Stimulated activated CD4-positive, alpha-beta T cell treated with anti-CD3 and anti-CD28 coated beads, Interleukin-2, amount 100 ng/mL, for 48 hours (primary cell): ENCODE results near the gene C22orf39.

ENCODE experiments used
- DNase-seq, 2 donors: peaks; one replicate each; pipeline ENCODE4 v3.0.0-alpha.2; 2020

C22orf39 gene

GRCh38 chr22:19476023-19476422, 28.5 kb upstream of the C22orf39 start:
- DNase-seq = no peak

- DNase-seq = no peak
Observed at GRCh38 chr22:19473578-19473977, 26.1 kb upstream of the C22orf39 start.

GRCh38 chr22:19472233-19472632, 24.7 kb upstream of the C22orf39 start:
- no peak for DNase-seq

DNA sequence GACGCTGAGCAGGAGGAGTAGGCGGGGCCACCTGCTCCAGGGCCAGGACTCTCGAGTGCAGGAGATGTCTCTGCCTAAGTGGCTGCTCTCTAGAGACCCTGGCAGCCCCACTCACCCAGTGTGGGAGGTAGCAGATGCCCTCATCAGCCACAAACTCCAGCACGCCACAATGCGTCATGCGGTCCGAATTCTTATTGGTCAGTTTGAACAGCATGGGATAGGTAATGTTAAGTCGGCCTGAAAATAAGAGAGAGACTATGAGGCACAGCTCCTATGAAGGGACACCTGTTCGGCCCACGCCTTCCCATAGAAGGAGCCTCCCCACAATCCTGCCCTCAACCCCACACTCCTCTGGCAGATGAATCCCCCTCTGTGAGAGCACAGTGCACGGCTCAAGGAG, 24.1 kb upstream of the C22orf39 start:
- DNase-seq = no peak

DNA sequence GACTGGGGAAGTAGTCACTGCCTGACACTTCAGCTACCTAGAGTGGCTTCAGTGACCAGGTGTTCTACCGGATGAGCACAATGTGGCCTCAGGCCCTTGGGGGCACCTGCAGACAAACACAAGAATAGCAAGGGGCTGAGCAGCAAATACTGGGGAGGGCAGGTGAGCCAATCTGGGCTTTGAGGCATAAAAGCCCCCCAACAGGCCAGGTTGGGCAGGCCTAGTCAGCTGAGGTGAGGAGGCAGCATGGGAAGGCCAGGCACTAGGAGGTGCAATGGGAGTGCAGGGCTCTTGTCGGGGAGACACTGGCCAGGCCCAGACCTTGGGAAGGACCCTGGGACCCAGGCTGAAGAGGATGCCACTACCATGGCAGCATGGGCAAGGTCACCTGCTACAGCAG, 22.5 kb upstream of the C22orf39 start:
- DNase-seq = no peak

DNA sequence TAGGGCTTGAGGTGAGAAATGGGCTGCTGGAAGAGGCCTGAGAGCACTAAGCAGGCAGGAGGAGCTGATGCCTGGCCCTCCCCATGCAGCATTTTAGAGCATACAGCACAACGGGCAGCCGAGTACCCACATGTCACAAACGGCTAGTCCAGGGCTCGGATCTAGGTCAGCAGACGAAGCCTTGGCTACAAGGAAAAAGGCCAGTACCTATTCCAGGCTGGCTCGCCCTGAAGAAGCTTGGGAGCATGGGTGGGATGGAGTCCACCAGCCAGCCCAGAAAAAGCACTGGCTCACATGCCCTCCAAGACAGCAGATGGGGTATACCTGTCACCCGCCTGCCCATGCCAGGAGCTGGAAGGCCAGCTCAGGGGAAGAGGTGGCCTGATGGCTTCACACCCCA, 21.9 kb upstream of the C22orf39 start:
- DNase-seq = no peak

DNA sequence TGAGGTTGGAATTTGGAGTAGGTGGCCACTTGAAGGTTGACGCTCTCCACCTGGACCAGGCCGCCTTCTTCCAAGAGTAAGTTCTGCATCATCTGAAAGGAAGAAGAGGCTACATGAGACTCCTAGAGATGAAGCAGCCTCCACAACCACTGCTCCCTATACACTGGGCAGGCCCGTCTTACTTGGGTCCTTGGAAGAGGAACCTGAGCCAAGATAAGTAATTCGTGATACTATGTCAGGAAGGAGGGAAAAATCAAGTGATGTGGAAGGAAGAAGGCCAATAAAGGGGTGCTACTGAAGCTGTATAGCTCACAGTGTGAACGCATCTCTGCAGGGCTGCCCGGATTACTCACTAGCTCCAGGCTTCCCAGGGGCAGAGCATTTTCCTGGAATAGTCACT, 20.4 kb upstream of the C22orf39 start:
- no peak for DNase-seq

DNA sequence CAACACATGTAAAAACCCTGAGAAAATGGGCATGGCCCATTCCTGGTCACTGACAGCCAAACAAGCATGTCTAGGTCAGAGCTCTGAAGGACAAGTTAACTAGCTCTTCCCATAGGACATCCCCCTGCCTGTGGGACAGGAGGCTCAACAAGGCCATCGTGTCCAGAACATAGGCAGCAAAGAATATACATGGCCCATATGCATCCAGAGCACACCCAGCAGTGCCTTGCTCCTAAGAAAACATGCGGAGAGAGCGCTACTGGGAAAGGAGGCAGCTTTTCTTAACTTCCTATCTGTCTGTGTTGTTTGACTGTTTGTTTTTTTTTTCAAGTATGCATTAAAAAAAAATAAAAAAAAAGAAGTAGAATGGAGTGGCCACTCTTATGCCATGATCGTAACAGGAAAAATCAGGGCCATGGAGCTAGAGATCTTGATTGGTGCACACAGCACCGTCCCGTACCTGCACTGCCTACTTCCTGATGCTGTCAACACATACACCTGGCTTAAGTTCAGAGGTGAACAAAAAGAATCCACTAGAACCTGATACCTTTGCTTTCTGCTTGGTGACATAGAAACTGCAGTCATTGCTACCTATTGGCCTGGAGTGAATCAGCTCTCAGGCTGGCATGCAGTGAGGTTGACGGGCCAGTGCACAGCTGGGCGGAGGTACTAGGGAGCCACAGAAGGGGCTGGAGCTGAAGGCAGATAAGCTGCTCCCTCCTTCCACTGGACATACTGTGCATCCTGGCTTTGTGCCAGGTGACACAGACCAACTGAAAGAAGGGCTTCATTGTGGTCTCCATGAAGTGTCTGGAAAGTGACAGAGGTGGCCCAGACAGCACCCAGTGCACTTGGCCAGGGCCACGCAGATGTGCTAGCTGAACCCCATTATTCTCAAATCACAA, 19.6 kb upstream of the C22orf39 start:
- no peak for DNase-seq

GRCh38 chr22:19466126-19466716, 18.7 kb upstream of the C22orf39 start:
- DNase-seq = no peak

DNA sequence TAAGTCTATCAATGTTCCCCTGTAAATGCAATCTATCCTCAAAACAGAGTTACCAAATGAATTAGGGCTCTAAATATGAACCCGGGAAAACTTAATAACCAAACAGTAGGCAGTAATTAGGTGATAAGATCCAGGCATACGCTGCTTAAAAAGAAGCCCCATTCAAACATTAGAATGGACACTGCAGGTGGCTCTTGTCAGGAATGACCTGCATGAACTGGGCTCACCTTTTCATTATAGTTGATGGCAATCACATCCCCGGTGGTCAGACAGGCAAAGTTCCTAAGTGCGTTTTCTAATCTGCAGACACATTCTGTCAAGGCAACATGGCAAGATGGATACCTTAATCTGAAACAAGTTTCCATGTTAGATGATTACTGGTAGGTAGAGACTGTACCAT, 17.5 kb upstream of the C22orf39 start:
- no peak for DNase-seq

DNA sequence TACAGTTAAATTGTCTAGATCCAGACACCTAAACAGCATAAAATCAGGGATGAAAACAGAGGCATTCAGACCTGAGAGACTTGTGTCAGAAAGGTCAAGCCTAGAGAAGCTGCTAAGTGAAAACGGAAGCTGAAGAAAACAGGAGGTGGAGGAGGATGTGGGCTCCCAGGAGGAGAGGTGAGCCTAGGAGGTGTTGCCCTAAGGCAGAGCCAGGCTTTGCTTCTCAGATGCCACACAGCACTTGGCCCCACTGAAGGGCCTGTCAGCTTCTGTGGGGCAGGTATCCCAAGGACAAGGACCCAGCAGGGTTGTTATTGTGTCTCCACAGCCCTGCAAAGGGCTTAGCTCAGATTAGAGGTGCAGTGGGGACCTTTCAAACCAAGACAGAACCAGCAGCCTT, 17.0 kb upstream of the C22orf39 start:
- no peak for DNase-seq

DNA sequence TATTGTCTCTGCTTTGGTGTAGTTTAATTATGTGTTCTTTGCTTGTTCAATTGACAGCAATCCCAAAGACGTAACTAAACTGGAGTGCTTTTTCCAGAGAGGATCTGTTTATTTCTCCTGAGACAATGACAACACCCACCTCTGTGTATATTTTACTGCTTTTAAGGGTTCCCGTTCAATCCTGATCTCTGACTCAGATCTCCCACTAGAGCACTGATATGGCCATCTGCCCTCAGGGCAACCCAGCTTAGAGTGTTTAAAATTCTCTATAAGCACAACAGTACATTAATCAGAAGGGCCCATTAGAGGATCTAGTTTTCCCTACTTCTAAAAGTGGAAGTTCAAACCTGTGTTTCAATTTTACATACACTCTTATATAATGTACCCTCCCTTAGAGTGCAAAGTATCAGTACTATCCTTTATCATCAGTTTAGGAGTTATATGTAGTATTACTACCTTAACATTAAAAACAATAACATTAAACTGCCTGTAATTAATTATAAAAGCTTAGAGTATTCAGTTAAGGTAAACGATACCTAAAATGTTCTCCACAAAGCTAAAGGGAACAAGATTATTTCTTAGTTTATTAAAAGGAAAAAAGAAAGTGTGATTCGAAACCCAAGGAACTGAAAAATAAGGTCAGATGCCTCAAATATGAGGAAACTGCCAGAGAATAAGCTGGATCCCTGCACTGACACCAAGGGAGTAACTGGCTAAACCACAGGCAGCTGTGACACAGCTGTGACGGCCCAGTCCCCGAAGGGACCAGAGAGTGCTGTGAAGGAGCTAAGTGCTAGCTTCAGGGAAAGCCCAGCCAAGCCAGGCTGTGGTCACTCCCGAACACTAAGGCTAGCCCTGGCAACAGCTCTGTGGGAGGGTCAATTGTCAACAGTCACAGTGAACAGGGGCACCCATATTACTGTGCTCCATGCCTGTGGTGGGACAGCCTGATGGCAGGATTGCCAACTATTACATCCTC, 16.3 kb upstream of the C22orf39 start:
- DNase-seq = no peak

- no peak for DNase-seq
Observed at GRCh38 chr22:19463008-19463407, 15.5 kb upstream of the C22orf39 start.

DNA sequence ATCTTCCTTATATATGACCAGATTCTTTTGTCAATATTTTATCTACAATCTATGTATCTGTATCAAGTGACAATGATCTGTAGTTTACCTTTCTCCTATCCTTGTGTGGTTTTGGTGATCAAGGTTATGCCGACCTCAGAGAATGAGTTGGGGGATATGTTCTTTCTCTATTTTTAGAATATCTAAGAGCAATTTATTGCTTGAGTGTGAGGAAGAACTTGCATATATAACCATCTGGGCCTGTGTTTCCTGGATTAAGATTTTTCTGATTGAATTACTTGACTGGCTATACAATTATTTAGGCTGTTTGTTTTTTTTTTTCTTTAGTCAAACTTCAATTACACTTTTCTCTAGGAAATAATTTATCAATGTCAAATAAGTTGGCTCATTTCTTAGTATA, 14.0 kb upstream of the C22orf39 start:
- DNase-seq = no peak

DNA sequence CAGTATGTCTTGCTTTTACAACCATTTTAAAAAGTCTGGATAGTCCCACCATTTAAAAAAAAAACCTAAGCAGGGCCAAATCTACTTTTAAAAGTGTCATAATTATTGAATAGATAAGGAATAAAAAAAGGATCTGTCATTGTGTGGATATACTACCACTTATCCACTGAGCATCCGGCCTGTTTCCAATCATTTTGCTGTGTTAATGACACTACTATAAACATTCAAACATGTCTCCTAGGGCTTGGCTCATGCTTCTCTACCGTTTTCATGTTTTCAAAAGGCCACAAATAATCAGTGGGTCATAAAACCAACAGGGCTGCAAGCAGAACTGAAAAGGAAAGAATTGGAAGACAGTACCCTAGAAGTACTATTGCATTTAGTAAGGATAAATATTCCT, 12.5 kb upstream of the C22orf39 start:
- no peak for DNase-seq

DNA sequence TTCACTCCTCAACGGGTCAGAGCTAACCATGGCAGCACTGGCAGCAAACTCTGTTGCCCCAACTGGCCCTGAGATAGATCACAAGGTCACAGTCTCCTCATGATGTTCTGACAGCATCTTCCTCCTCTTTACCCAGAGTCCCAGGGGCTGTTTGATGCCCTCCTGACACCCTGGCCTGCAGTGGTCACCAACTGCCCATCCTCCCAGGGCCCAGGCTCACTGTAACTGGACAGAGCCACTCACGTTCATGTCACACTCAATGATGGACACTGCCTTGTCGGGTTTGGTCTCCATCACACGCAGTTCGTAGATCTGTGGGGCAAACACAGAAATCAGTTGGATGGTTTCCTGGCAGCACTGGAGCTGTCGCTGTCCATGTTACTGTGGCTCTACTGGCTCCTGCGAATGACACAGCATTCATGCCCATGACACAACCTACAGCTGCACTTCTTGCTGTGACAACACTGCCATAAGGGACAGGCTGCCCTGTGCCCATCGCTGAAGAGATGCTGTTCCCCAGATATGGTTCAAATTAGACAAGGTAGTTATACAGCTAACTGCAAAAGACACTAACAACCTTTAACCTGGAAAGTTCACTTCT, 10.4 kb upstream of the C22orf39 start:
- DNase-seq = no peak

- no peak for DNase-seq
Observed at GRCh38 chr22:19456541-19456940, 9.0 kb upstream of the C22orf39 start.

DNA sequence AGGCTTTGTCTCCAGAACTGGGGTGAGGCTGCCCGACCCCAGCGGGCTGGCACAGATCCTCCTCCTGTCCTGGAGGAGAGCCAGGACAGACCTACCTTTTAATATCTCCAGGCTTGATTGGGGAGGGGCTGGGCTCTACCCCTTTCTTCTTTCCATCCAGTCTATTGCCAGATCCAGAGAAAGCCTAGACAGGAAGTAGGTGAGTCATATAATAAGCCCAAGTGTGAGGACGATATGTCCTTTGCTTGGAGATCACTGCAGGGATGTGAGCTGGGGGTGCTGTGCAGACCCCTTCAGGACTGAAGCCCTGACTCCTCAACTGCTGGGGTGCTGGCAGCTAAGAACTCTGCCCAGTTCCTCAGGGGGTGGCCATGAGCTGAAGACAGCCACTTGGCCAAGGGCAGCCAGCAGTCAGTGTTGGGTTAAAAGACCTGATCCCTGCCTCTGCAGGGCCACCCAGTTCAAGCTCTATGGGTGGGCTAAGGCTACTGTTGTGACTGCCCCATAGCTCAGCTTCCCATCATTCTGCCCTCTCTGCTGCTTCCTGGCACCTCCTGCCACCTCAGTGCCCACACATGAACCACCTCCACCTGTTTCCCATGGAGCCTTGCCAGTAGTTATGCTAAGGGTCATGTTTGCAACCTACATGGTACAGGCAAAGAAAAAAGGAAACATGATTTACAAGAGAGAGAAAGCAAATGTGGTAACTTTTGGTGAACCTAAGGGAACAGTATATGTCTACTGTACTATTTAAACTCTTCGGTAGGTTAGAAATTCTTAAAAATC, 8.3 kb upstream of the C22orf39 start:
- DNase-seq = no peak

DNA sequence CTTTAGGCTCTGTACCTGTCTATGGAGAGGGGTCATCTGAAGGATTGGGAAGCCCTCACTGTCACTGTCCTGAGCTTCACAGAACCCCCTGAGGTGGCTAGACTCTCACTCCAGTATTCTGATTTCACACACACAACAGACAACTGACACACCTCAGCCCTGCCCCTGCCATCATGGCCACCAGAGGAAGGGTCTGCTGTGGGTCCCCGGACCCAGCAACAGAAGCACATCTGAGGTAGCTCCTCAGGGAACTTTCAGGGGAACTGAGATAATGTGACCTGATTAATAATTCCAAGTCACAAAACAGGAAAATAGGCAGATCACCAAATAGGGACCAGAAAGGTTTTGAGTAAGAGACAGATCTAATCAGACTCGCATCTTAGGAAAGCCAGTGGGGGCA, 7.5 kb upstream of the C22orf39 start:
- DNase-seq = no peak

DNA sequence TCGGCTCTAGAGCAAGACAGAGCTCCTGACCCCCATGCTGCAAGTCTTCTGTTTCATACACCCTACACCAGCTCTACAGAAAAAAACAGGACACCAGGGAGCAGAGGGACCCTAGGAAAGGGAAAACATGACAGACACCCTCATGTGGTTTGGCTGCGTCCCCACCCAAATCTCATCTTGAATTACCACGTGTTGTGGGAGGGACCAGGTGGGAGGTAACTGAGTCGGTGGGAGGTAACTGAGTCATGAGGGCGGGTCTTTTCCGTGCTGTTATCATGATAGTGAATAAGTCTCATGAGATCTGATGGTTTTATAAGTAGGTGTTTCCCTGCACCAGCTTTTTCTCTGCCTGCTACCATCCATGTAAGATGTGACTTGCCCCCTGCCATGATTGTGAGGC, 6.6 kb upstream of the C22orf39 start:
- no peak for DNase-seq

GRCh38 chr22:19453718-19454117, 6.2 kb upstream of the C22orf39 start:
- DNase-seq = no peak

- no peak for DNase-seq
Observed at GRCh38 chr22:19451570-19451969, 4.1 kb upstream of the C22orf39 start.
